NT2/D1 (cell line): ENCODE data around the gene DMPK.

ENCODE experiments used
- YY1 ChIP-seq: IDR thresholded peaks from 2 replicates; pipeline ENCODE4 v1.6.1; 2011; ENCODE audit not compliant: insufficient read length, insufficient read depth
- ZNF274 ChIP-seq: IDR thresholded peaks from 2 replicates; pipeline ENCODE4 v1.6.1; 2011; ENCODE audit warnings: mild to moderate bottlenecking, low read depth, low read length

DNA sequence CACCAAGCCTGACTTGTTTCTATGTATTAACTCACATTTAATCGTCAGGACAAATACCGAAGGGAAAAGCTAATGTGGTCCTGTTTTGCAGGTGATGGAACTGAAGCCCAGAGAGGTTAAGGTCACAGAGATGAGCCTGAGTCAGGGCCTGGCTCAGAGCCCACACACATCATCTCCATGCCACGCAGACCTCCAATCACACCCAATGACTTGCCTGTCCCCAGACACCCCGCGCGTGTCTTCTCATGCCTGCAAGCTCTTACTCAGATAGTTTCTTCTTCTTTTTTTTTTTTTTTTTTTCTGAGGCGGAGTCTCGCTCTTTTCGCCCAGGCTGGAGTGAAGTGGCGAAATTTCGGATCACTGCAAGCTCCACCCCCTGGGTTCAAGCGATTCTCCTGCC is 29.7 kb downstream of the DMPK start:
- TF ChIP-seq YY1 (no peak), ZNF274 (no peak)
